SU-DHL-6 (cell line): ENCODE data around the gene WFDC6.

Experiments
- H2AFZ ChIP-seq: fragments of 200-600 bp; sonication (generic); 2 replicates; pipeline ENCODE4 v1.6.1; 2014; ENCODE audit warnings: low read depth, mild to moderate bottlenecking, moderate library complexity, mixed read lengths, antibody characterized with exemption, low read length; ENCODE audit not compliant: severe bottlenecking
- H3F3A ChIP-seq: fragments of 200-600 bp; shearing (Covaris generic); 2 replicates; pipeline ENCODE4 v1.6.0; 2016; ENCODE audit warnings: antibody characterized with exemption, mild to moderate bottlenecking; ENCODE audit not compliant: insufficient read depth
- H3K27ac ChIP-seq: fragments of 200-600 bp; sonication (generic); 2 replicates; pipeline ENCODE4 v1.5.1; 2016; ENCODE audit warnings: low read depth, mild to moderate bottlenecking, low read length, moderate library complexity, mixed read lengths
- H3K27me3 ChIP-seq: fragments of 200-600 bp; sonication (generic), shearing (Covaris generic); 2 replicates; pipeline ENCODE4 v1.6.0; 2014; ENCODE audit warnings: mild to moderate bottlenecking, low read length
- H3K36me3 ChIP-seq: fragments of 200-600 bp; sonication (generic); 2 replicates; pipeline ENCODE4 v1.6.1; 2014; ENCODE audit warnings: mild to moderate bottlenecking, low read length, mixed read lengths
- H3K4me2 ChIP-seq: fragments of 300-600, 200-600 bp; shearing (Covaris generic), sonication (generic); 2 replicates; pipeline ENCODE4 v1.6.0; 2014; ENCODE audit warnings: low read length, low read depth, mild to moderate bottlenecking; ENCODE audit not compliant: poor library complexity, severe bottlenecking
- H3K4me3 ChIP-seq: fragments of 200-600 bp; sonication (generic); 2 replicates; pipeline ENCODE4 v1.5.1; 2014; ENCODE audit warnings: antibody characterized with exemption, low read length, mild to moderate bottlenecking, mixed read lengths; ENCODE audit not compliant: insufficient read depth, poor library complexity, severe bottlenecking
- H3K79me2 ChIP-seq: fragments of 200-600 bp; sonication (generic); 2 replicates; pipeline ENCODE4 v1.6.1; 2014; ENCODE audit warnings: mild to moderate bottlenecking, low read length, moderate library complexity; ENCODE audit not compliant: insufficient read depth
- H3K9ac ChIP-seq: fragments of 200-600 bp; sonication (generic); 2 replicates; pipeline ENCODE4 v1.7.0; 2014; ENCODE audit warnings: mild to moderate bottlenecking, low read length
- H3K9me2 ChIP-seq: fragments of 200-600 bp; sonication (generic); replicated peaks from 2 replicates; pipeline ENCODE4 v1.6.1; 2014; ENCODE audit warnings: low read length; ENCODE audit not compliant: insufficient read depth
- H3K9me3 ChIP-seq: fragments of 200-600 bp; sonication (generic); 2 replicates; pipeline ENCODE4 v1.6.1; 2014; ENCODE audit warnings: low read length, mixed read lengths; ENCODE audit not compliant: insufficient read depth
- H4K20me1 ChIP-seq: fragments of 200-600 bp; sonication (generic); 2 replicates; pipeline ENCODE4 v1.6.1; 2014; ENCODE audit warnings: low read depth, mild to moderate bottlenecking, antibody characterized with exemption, low read length, moderate library complexity, mixed read lengths
- CTCF ChIP-seq: fragments of 200-600 bp; sonication (generic); IDR thresholded peaks from one replicate; pipeline ENCODE4 v1.5.1; 2017; ENCODE audit warnings: antibody characterized with exemption, mild to moderate bottlenecking, low read length, moderate library complexity; ENCODE audit not compliant: insufficient read depth, poor library complexity, severe bottlenecking
- EZH2phosphoT487 ChIP-seq: fragments of 200-600 bp; sonication (generic), shearing (Covaris generic); conservative IDR thresholded peaks from 2 replicates; pipeline ENCODE4 v1.6.1; 2018; ENCODE audit warnings: mild to moderate bottlenecking, antibody characterized with exemption, low read length, moderate library complexity, mixed read lengths

WFDC6 gene

GRCh38 chr20:45484676-45485075 is 54.6 kb downstream of the WFDC6 start:
- Histone ChIP-seq H3K27me3 (no peaks in the 10 kb centered on the region), H3K4me3 (no peak overlapping the region), H2AFZ (no peak overlapping the region), H4K20me1 (no peaks in the 10 kb centered on the region), H3K27ac (no peak overlapping the region), H3K4me2 (no peak overlapping the region), H3K79me2 (no peaks in the 10 kb centered on the region), H3K36me3 (no peaks in the 10 kb centered on the region), H3F3A (no peaks in the 10 kb centered on the region), H3K9ac (no peak overlapping the region), H3K9me2 (no peaks in the 10 kb centered on the region), H3K9me3 (no peaks in the 10 kb centered on the region)
- TF ChIP-seq CTCF (no peak), EZH2phosphoT487 (no peak)
